ENCODE measurements around the gene VTCN1. TPM values are rescaled to one million over a fixed set of nuclear protein-coding genes. Genes with fewer than 3 reads are reported as not detected.

The VTCN1 gene
- polyA plus RNA-seq, 2 of the 4 experiments (the other 2 are of a cell fraction), result 0.04 to 0.18 TPM

DNA sequence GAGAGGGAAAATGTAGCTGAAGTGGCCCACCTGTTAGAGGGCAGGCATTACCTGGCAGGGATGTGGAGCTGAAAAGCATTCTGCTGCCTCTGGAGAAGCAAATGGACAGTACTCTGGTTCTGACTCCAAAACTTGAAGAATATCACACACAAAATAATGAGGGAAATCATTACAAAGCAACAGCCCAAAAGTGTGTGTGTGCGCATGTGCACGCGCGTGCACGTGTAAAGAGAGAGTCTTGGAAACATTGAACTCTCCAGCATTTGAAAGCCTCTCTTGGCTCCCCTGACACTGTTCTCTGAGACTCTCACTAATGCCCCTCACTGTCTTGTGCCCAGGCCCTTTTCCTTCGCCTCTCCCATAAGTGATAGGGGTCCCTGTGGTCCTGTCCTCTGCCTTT, 2.3 kb upstream of the VTCN1 start:
- no peak overlapping the region for H3K4me2 ChIP-seq
- WGBS (ENCODE audit: missing lambda C conversion rate), result 85% methylated on average over 6 of the region's 6 CpGs
- H3K27ac ChIP-seq, result no peak overlapping the region
- no peak overlapping the region for H3K4me3 ChIP-seq
- H3K4me1 ChIP-seq, result peaks cover 4% of the 10 kb centered on the region; the same call in 1 of the 3 replicates
- no peak for ATAC-seq
- no peak for TF ChIP-seq NR3C1 (IDR thresholded peaks at IDR 0.05)
- TF ChIP-seq MYC (IDR thresholded peaks at IDR 0.05; ENCODE audit: borderline replicate concordance, low read length), result no peak
- no peak for TF ChIP-seq RNF2 (IDR thresholded peaks at IDR 0.05; ENCODE audit: borderline replicate concordance, low read depth)
- TF ChIP-seq NFE2L2 (conservative IDR thresholded peaks at IDR 0.05; ENCODE audit: low read length), result no peak
- TF ChIP-seq, protein P1, sequence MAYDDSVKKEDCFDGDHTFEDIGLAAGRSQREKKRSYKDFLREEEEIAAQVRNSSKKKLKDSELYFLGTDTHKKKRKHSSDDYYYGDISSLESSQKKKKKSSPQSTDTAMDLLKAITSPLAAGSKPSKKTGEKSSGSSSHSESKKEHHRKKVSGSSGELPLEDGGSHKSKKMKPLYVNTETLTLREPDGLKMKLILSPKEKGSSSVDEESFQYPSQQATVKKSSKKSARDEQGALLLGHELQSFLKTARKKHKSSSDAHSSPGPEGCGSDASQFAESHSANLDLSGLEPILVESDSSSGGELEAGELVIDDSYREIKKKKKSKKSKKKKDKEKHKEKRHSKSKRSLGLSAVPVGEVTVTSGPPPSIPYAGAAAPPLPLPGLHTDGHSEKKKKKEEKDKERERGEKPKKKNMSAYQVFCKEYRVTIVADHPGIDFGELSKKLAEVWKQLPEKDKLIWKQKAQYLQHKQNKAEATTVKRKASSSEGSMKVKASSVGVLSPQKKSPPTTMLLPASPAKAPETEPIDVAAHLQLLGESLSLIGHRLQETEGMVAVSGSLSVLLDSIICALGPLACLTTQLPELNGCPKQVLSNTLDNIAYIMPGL (CRISPR knock-in tag; IDR thresholded peaks at IDR 0.05; ENCODE audit: borderline replicate concordance), result no peak
- TF ChIP-seq TFCP2L1 (CRISPR knock-in tag; IDR thresholded peaks at IDR 0.05), result no peak
- TF ChIP-seq POLR2AphosphoS2 (conservative IDR thresholded peaks at IDR 0.05; ENCODE audit: low read length), result no peak
- TF ChIP-seq MAZ (IDR thresholded peaks at IDR 0.05; ENCODE audit: borderline replicate concordance, low read depth, low read length), result no peak
- no peak for TF ChIP-seq ESRRA (IDR thresholded peaks at IDR 0.05; ENCODE audit: borderline replicate concordance, low read length)
- TF ChIP-seq PHF8 (IDR thresholded peaks at IDR 0.05; ENCODE audit: borderline replicate concordance, low read depth), result no peak
- no peak for TF ChIP-seq ZSCAN20 (CRISPR knock-in tag; IDR thresholded peaks at IDR 0.05)
- no peak for TF ChIP-seq JUN (IDR thresholded peaks at IDR 0.05)
- TF ChIP-seq ZNF302 (CRISPR knock-in tag; IDR thresholded peaks at IDR 0.05), result no peak
- no peak for TF ChIP-seq SMC3 (IDR thresholded peaks at IDR 0.05)
- TF ChIP-seq RFX5 (IDR thresholded peaks at IDR 0.05), result no peak
- ChIA-PET POLR2A (no interaction called here), CTCF (no interaction called here)
- no peaks in the 10 kb centered on the region for H3K9me3 ChIP-seq
- no peak for FAIRE-seq
- DNase-seq (ENCODE audit: low read depth in 1 of 2, low spot score in 1 of 2), result no peak

DNA sequence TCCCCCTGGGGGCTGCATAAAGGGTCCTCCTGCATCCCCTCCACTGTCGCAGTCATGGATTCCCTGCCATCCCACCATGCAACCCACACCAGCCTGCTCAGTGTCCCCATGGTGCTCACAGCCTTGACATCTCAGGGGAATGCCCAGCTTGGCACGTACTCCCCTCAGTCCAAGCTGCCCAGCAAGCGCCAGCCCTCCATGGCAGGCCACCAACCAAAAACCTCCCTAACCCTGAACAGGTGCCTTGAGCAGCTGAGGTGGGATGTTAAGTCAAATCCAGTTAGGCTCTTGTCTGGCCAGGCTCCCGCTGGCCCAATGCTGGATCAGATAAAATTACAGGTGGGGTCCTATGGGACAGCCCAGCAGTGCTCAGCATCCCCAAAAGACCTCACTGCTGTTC, 341 bp downstream of the VTCN1 start:
- Histone ChIP-seq H3K27ac (no peak overlapping the region), H3K9me3 (no peaks in the 10 kb centered on the region), H3K4me1 (peaks cover 4% of the 10 kb centered on the region; the same call in 1 of the 3 replicates), H3K4me3 (no peak overlapping the region), H3K4me2 (0 out of 3 replicates have a peak overlapping the region, but pooled peaks have one; percentile 21)
- ATAC-seq (no peak), FAIRE-seq (no peak), DNase-seq (ENCODE audit: low read depth in 1 of 2, low spot score in 1 of 2) (no peak)
- POLR2A ChIA-PET, result no interaction called here
- CTCF ChIA-PET, result interaction anchor here (0.6 to 0.9 kb wide), 3 partner anchors 9 to 82 kb away, joined by 3 to 4 read pairs (median 3); no protein-coding TSS in a partner anchor
- WGBS (ENCODE audit: missing lambda C conversion rate), result no CpG with 5 or more reads among the region's 4 CpGs
- TF ChIP-seq, protein P2, sequence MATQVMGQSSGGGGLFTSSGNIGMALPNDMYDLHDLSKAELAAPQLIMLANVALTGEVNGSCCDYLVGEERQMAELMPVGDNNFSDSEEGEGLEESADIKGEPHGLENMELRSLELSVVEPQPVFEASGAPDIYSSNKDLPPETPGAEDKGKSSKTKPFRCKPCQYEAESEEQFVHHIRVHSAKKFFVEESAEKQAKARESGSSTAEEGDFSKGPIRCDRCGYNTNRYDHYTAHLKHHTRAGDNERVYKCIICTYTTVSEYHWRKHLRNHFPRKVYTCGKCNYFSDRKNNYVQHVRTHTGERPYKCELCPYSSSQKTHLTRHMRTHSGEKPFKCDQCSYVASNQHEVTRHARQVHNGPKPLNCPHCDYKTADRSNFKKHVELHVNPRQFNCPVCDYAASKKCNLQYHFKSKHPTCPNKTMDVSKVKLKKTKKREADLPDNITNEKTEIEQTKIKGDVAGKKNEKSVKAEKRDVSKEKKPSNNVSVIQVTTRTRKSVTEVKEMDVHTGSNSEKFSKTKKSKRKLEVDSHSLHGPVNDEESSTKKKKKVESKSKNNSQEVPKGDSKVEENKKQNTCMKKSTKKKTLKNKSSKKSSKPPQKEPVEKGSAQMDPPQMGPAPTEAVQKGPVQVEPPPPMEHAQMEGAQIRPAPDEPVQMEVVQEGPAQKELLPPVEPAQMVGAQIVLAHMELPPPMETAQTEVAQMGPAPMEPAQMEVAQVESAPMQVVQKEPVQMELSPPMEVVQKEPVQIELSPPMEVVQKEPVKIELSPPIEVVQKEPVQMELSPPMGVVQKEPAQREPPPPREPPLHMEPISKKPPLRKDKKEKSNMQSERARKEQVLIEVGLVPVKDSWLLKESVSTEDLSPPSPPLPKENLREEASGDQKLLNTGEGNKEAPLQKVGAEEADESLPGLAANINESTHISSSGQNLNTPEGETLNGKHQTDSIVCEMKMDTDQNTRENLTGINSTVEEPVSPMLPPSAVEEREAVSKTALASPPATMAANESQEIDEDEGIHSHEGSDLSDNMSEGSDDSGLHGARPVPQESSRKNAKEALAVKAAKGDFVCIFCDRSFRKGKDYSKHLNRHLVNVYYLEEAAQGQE (IDR thresholded peaks at IDR 0.05), result no peak
- TF ChIP-seq FOXS1 (CRISPR knock-in tag; IDR thresholded peaks at IDR 0.05) (no peak), RNF2 (IDR thresholded peaks at IDR 0.05; ENCODE audit: borderline replicate concordance, low read depth) (no peak), FOSL2 (IDR thresholded peaks at IDR 0.05) (no peak), FOSL2 (CRISPR knock-in tag; IDR thresholded peaks at IDR 0.05) (no peak), EHMT2 (IDR thresholded peaks at IDR 0.05; ENCODE audit: low read depth) (no peak), CBX2 (IDR thresholded peaks at IDR 0.05; ENCODE audit: borderline replicate concordance, low read depth) (no peak), CBX8 (IDR thresholded peaks at IDR 0.05) (no peak), ZFP36 (IDR thresholded peaks at IDR 0.05; ENCODE audit: borderline replicate concordance, partially characterized antibody) (no peak), SREBF2 (IDR thresholded peaks at IDR 0.05) (no peak), NR3C1 (IDR thresholded peaks at IDR 0.05) (no peak)
- TF ChIP-seq, protein P3, sequence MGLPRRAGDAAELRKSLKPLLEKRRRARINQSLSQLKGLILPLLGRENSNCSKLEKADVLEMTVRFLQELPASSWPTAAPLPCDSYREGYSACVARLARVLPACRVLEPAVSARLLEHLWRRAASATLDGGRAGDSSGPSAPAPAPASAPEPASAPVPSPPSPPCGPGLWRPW (IDR thresholded peaks at IDR 0.05), result no peak
- TF ChIP-seq, protein P1 (CRISPR knock-in tag; IDR thresholded peaks at IDR 0.05; ENCODE audit: borderline replicate concordance), result no peak
- TF ChIP-seq, protein P4, sequence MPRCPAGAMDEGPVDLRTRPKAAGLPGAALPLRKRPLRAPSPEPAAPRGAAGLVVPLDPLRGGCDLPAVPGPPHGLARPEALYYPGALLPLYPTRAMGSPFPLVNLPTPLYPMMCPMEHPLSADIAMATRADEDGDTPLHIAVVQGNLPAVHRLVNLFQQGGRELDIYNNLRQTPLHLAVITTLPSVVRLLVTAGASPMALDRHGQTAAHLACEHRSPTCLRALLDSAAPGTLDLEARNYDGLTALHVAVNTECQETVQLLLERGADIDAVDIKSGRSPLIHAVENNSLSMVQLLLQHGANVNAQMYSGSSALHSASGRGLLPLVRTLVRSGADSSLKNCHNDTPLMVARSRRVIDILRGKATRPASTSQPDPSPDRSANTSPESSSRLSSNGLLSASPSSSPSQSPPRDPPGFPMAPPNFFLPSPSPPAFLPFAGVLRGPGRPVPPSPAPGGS (IDR thresholded peaks at IDR 0.05), result no peak
- TF ChIP-seq, protein P5, sequence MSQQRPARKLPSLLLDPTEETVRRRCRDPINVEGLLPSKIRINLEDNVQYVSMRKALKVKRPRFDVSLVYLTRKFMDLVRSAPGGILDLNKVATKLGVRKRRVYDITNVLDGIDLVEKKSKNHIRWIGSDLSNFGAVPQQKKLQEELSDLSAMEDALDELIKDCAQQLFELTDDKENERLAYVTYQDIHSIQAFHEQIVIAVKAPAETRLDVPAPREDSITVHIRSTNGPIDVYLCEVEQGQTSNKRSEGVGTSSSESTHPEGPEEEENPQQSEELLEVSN (IDR thresholded peaks at IDR 0.05; ENCODE audit: borderline replicate concordance, low read depth), result no peak
- TF ChIP-seq, protein P6, sequence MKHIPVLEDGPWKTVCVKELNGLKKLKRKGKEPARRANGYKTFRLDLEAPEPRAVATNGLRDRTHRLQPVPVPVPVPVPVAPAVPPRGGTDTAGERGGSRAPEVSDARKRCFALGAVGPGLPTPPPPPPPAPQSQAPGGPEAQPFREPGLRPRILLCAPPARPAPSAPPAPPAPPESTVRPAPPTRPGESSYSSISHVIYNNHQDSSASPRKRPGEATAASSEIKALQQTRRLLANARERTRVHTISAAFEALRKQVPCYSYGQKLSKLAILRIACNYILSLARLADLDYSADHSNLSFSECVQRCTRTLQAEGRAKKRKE (CRISPR knock-in tag; IDR thresholded peaks at IDR 0.05; ENCODE audit: low read depth), result no peak

Measured in A549 (cell line).